Endothelial cell (in vitro differentiated cells): ENCODE measurements around the gene GJC1. TPM values are rescaled to one million over a fixed set of nuclear protein-coding genes. Genes with fewer than 3 reads are reported as not detected.

Experiments used
- DNase-seq: peaks from one replicate; pipeline ENCODE4 v3.0.0; 2021; ENCODE audit warnings: low spot score
- H3K27ac Mint-ChIP-seq: one replicate; pipeline ENCODE4 v1.8.0; 2021; ENCODE audit warnings: mixed read lengths, inconsistent platforms; ENCODE audit not compliant: unreplicated experiment
- H3K27me3 Mint-ChIP-seq: one replicate; pipeline ENCODE4 v1.8.0; 2021; ENCODE audit warnings: mild to moderate bottlenecking, moderate library complexity, mixed read lengths, inconsistent platforms; ENCODE audit not compliant: unreplicated experiment
- H3K36me3 Mint-ChIP-seq: one replicate; pipeline ENCODE4 v1.8.0; 2021; ENCODE audit warnings: mild to moderate bottlenecking, low read depth, mixed read lengths, inconsistent platforms; ENCODE audit not compliant: unreplicated experiment
- H3K4me1 Mint-ChIP-seq: one replicate; pipeline ENCODE4 v1.8.0; 2021; ENCODE audit warnings: mild to moderate bottlenecking, mixed read lengths, inconsistent platforms; ENCODE audit not compliant: unreplicated experiment
- H3K4me3 Mint-ChIP-seq: one replicate; pipeline ENCODE4 v1.8.0; 2021; ENCODE audit warnings: mild to moderate bottlenecking, mixed read lengths, inconsistent platforms; ENCODE audit not compliant: unreplicated experiment
- H3K9me3 Mint-ChIP-seq: one replicate; pipeline ENCODE4 v1.8.0; 2021; ENCODE audit warnings: mixed read lengths, inconsistent platforms; ENCODE audit not compliant: unreplicated experiment
- total RNA-seq: library from RNA; stranded (reverse); fragmentation: NEBNext Ultra II Directional; extraction: Animal tissue kit (Norgen Biotek cat#: 25700); gene quantifications from one replicate; pipeline ENCODE4 v1.2.1, GENCODE V29; 2021; ENCODE audit not compliant: unreplicated experiment
- TF ChIP-seq, protein P1 (sequence below): fragments of 200-600 bp; sonication (generic); IDR thresholded peaks from one replicate; pipeline ENCODE4 v1.5.0; 2021; ENCODE audit warnings: antibody characterized with exemption; ENCODE audit not compliant: unreplicated experiment

Gene GJC1
- total RNA-seq, 1 donor from 2014 or later = 36.5 TPM

GRCh38 chr17:44760474-44761308 is 69.4 kb downstream of the GJC1 start:
- H3K36me3 Mint-ChIP-seq = no peaks in the 10 kb centered on the region
- DNase-seq = no peak
- no peak overlapping the region for H3K4me3 Mint-ChIP-seq
- no peak overlapping the region for H3K27ac Mint-ChIP-seq
- no peaks in the 10 kb centered on the region for H3K9me3 Mint-ChIP-seq
- peaks cover 6% of the 10 kb centered on the region for H3K27me3 Mint-ChIP-seq
- TF ChIP-seq, protein P1, sequence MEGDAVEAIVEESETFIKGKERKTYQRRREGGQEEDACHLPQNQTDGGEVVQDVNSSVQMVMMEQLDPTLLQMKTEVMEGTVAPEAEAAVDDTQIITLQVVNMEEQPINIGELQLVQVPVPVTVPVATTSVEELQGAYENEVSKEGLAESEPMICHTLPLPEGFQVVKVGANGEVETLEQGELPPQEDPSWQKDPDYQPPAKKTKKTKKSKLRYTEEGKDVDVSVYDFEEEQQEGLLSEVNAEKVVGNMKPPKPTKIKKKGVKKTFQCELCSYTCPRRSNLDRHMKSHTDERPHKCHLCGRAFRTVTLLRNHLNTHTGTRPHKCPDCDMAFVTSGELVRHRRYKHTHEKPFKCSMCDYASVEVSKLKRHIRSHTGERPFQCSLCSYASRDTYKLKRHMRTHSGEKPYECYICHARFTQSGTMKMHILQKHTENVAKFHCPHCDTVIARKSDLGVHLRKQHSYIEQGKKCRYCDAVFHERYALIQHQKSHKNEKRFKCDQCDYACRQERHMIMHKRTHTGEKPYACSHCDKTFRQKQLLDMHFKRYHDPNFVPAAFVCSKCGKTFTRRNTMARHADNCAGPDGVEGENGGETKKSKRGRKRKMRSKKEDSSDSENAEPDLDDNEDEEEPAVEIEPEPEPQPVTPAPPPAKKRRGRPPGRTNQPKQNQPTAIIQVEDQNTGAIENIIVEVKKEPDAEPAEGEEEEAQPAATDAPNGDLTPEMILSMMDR = no peak
- H3K4me1 Mint-ChIP-seq = no peaks in the 10 kb centered on the region

DNA sequence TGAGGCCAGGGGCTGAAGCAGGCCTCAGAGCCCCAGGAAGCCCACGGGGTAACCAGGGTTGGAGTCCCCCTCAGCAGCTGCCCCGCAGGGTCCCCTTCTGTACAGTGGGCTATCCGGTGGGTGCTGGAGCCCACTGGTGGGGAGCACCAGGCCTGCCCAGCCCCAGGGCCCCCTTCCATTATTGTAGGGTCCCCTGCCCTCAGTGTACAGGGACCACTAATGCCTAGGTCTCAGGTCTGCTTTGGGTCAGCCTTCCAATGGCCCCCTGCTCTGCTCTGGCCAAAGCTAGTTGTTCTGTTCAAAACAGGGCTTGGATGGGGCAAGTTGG is 70.2 kb downstream of the GJC1 start:
- no peak for DNase-seq
- no peak overlapping the region for H3K27ac Mint-ChIP-seq
- H3K4me1 Mint-ChIP-seq = no peaks in the 10 kb centered on the region
- H3K27me3 Mint-ChIP-seq = peaks cover 6% of the 10 kb centered on the region
- H3K4me3 Mint-ChIP-seq = no peak overlapping the region
- TF ChIP-seq, protein P1 = no peak
- H3K36me3 Mint-ChIP-seq = no peaks in the 10 kb centered on the region
- no peaks in the 10 kb centered on the region for H3K9me3 Mint-ChIP-seq

DNA sequence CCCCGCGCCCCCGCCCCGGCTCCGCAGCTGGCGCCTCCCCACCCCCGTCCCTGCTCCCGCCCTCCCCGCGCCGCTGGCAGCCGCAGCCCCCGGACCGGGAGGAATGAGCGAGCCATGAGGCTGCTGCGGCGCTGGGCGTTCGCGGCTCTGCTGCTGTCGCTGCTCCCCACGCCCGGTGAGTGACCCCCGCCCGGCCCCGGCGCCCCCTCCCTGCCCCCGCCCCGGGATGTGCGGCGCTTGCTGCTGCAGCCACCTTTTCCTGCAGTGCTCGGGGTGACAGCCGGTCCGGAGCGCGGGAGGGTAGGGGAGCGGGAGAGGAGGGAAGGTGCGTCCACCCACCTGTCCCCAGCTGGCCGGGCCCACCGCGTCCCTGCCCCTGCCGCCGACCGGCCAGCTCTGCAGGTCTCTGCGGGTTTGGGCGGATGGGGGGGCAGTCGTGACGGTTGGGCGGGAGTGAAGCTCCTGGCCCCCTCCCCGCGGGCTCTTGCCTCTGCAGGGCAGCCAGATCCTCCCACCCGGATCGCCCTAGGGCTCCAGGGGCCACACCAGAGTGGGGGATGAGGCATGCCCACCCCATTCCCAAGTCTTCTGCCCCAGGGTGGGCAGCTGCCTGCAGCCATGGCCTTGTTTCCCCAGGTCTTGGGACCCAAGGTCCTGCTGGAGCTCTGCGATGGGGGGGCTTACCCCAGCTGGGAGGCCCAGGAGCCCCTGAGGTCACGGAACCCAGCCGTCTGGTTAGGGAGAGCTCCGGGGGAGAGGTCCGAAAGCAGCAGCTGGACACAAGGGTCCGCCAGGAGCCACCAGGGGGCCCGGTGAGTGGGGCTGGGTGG is 70.8 kb downstream of the GJC1 start:
- no peaks in the 10 kb centered on the region for H3K36me3 Mint-ChIP-seq
- no peak overlapping the region for H3K27ac Mint-ChIP-seq
- no peak for DNase-seq
- no peak overlapping the region for H3K4me3 Mint-ChIP-seq
- H3K9me3 Mint-ChIP-seq = no peaks in the 10 kb centered on the region
- H3K27me3 Mint-ChIP-seq = peaks cover 6% of the 10 kb centered on the region
- TF ChIP-seq, protein P1 = peak; percentile 16
- no peaks in the 10 kb centered on the region for H3K4me1 Mint-ChIP-seq

GRCh38 chr17:44758414-44759085 is 71.5 kb downstream of the GJC1 start, which contains the start of gene ADAM11:
ADAM11 (plus strand) TSS chr17:44758988; CDS start chr17:44759200, 212 bp downstream.
- H3K36me3 Mint-ChIP-seq = no peaks in the 10 kb centered on the region
- no peaks in the 10 kb centered on the region for H3K4me1 Mint-ChIP-seq
- TF ChIP-seq, protein P1 = no peak
- peaks cover 6% of the 10 kb centered on the region for H3K27me3 Mint-ChIP-seq
- no peak for DNase-seq
- no peak within 1 kb of the TSS for H3K27ac Mint-ChIP-seq
- no peaks in the 10 kb centered on the region for H3K9me3 Mint-ChIP-seq
- peak within 1 kb of the TSS; percentile 62 for H3K4me3 Mint-ChIP-seq
